HEK293 (cell line): ENCODE results near the gene BIRC7.
A peak's percentile ranks its signal among the peaks of the same experiment; 100 is the strongest.

Source experiments
- ATF2 ChIP-seq: fragments of 450-650 bp; formaldehyde crosslinking; IDR thresholded peaks from 2 replicates; pipeline ENCODE4 v1.5.1; 2016; ENCODE audit warnings: missing biosample characterization, missing genetic modification characterization, low read depth
- HOXD13 ChIP-seq: sonication (generic); formaldehyde crosslinking; IDR thresholded peaks from 2 replicates; pipeline ENCODE4 v1.8.0; 2022; ENCODE audit warnings: missing genetic modification reagents, borderline replicate concordance
- MYNN ChIP-seq: fragments of 450-650 bp; formaldehyde crosslinking; IDR thresholded peaks from 2 replicates; pipeline ENCODE4 v1.5.1; 2016; ENCODE audit warnings: missing biosample characterization, missing genetic modification characterization, borderline replicate concordance
- SCRT1 ChIP-seq: fragments of 450-650 bp; formaldehyde crosslinking; IDR thresholded peaks from 2 replicates; pipeline ENCODE4 v1.5.1; 2016; ENCODE audit warnings: missing biosample characterization, missing genetic modification characterization, borderline replicate concordance
- YY2 ChIP-seq: fragments of 450-650 bp; formaldehyde crosslinking; IDR thresholded peaks from 2 replicates; pipeline ENCODE4 v1.5.1; 2016; ENCODE audit warnings: missing biosample characterization, missing genetic modification characterization
- ZBTB11 ChIP-seq: fragments of 450-650 bp; formaldehyde crosslinking; conservative IDR thresholded peaks from 2 replicates; pipeline ENCODE4 v1.5.1; 2016; ENCODE audit warnings: low read depth, missing biosample characterization, missing genetic modification characterization
- ZNF121 ChIP-seq: fragments of 450-650 bp; formaldehyde crosslinking; IDR thresholded peaks from 2 replicates; pipeline ENCODE4 v1.5.1; 2016; ENCODE audit warnings: missing biosample characterization, missing genetic modification characterization
- ZNF16 ChIP-seq: fragments of 450-650 bp; formaldehyde crosslinking; IDR thresholded peaks from 2 replicates; pipeline ENCODE4 v1.5.1; 2016; ENCODE audit warnings: low read depth, missing biosample characterization, missing genetic modification characterization
- ZNF175 ChIP-seq: fragments of 450-650 bp; formaldehyde crosslinking; IDR thresholded peaks from 2 replicates; pipeline ENCODE4 v1.5.1; 2016; ENCODE audit warnings: missing biosample characterization, missing genetic modification characterization
- ZNF221 ChIP-seq: fragments of 450-650 bp; formaldehyde crosslinking; IDR thresholded peaks from 2 replicates; pipeline ENCODE4 v1.5.1; 2017; ENCODE audit warnings: missing biosample characterization, missing genetic modification characterization, borderline replicate concordance
- ZNF223 ChIP-seq: fragments of 450-650 bp; formaldehyde crosslinking; IDR thresholded peaks from 2 replicates; pipeline ENCODE4 v1.5.1; 2016; ENCODE audit warnings: missing biosample characterization, missing genetic modification characterization
- ZNF274 ChIP-seq, 2 experiments: fragments of 200-500 bp in 1 of 2; fragments of 450-650 bp in 1 of 2; sonication (Bioruptor generic) in 1 of 2; formaldehyde crosslinking in 1 of 2; IDR thresholded peaks; 2 replicates each; pipeline versions ENCODE4 v1.5.1 to v1.6.1; 2014 to 2016; ENCODE audit warnings: borderline replicate concordance in 1 of 2, inconsistent platforms in 1 of 2, low read length in 1 of 2, missing biosample characterization in 1 of 2, missing genetic modification characterization in 1 of 2
- ZNF529 ChIP-seq: fragments of 450-650 bp; formaldehyde crosslinking; IDR thresholded peaks from 2 replicates; pipeline ENCODE4 v1.5.1; 2017; ENCODE audit warnings: missing genetic modification characterization, missing biosample characterization; ENCODE audit not compliant: insufficient replicate concordance
- ZNF600 ChIP-seq: fragments of 450-650 bp; formaldehyde crosslinking; IDR thresholded peaks from 2 replicates; pipeline ENCODE4 v1.5.1; 2016; ENCODE audit warnings: missing biosample characterization, missing genetic modification characterization
- ZNF623 ChIP-seq: fragments of 450-650 bp; formaldehyde crosslinking; IDR thresholded peaks from 2 replicates; pipeline ENCODE4 v1.5.1; 2016; ENCODE audit warnings: missing biosample characterization, missing genetic modification characterization
- ZNF664 ChIP-seq: fragments of 450-650 bp; formaldehyde crosslinking; IDR thresholded peaks from 2 replicates; pipeline ENCODE4 v1.5.1; 2016; ENCODE audit warnings: missing biosample characterization, missing genetic modification characterization
- ZNF701 ChIP-seq: fragments of 450-650 bp; formaldehyde crosslinking; IDR thresholded peaks from 2 replicates; pipeline ENCODE4 v1.5.1; 2016; ENCODE audit warnings: missing biosample characterization, missing genetic modification characterization
- ZNF704 ChIP-seq: fragments of 450-650 bp; formaldehyde crosslinking; IDR thresholded peaks from 2 replicates; pipeline ENCODE4 v1.5.1; 2016; ENCODE audit warnings: missing biosample characterization, missing genetic modification characterization
- ZNF777 ChIP-seq: fragments of 450-650 bp; formaldehyde crosslinking; IDR thresholded peaks from 2 replicates; pipeline ENCODE4 v1.5.1; 2017; ENCODE audit warnings: missing biosample characterization, missing genetic modification characterization, borderline replicate concordance
- ZNF785 ChIP-seq: fragments of 450-650 bp; formaldehyde crosslinking; IDR thresholded peaks from 2 replicates; pipeline ENCODE4 v1.5.1; 2016; ENCODE audit warnings: missing biosample characterization, missing genetic modification characterization
- ZSCAN18 ChIP-seq: fragments of 450-650 bp; formaldehyde crosslinking; IDR thresholded peaks from 2 replicates; pipeline ENCODE4 v1.5.1; 2016; ENCODE audit warnings: missing biosample characterization, missing genetic modification characterization
- TF ChIP-seq, protein P1 (sequence below): fragments of 450-650 bp; formaldehyde crosslinking; IDR thresholded peaks from 2 replicates; pipeline ENCODE4 v1.5.1; 2016; ENCODE audit warnings: missing biosample characterization, missing genetic modification characterization
- TF ChIP-seq, protein P2 (sequence below): fragments of 450-650 bp; formaldehyde crosslinking; IDR thresholded peaks from 2 replicates; pipeline ENCODE4 v1.5.1; 2016; ENCODE audit warnings: missing biosample characterization, missing genetic modification characterization
- TF ChIP-seq, protein P3 (sequence below): fragments of 450-650 bp; formaldehyde crosslinking; IDR thresholded peaks from 2 replicates; pipeline ENCODE4 v1.5.1; 2016; ENCODE audit warnings: missing biosample characterization, missing genetic modification characterization

The BIRC7 gene

GRCh38 chr20:63272105-63273058 lies 36.7 kb downstream of the BIRC7 start, which contains the start of gene ARFGAP1 (continued):
- TF ChIP-seq, protein P1, sequence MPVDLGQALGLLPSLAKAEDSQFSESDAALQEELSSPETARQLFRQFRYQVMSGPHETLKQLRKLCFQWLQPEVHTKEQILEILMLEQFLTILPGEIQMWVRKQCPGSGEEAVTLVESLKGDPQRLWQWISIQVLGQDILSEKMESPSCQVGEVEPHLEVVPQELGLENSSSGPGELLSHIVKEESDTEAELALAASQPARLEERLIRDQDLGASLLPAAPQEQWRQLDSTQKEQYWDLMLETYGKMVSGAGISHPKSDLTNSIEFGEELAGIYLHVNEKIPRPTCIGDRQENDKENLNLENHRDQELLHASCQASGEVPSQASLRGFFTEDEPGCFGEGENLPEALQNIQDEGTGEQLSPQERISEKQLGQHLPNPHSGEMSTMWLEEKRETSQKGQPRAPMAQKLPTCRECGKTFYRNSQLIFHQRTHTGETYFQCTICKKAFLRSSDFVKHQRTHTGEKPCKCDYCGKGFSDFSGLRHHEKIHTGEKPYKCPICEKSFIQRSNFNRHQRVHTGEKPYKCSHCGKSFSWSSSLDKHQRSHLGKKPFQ (tag by site-specific recombination): no peak
- no peak for TF ChIP-seq ZNF121 (tag by site-specific recombination)
- no peak for TF ChIP-seq SCRT1 (tag by site-specific recombination)
- no peak for TF ChIP-seq ZNF223
- 0 out of 2 replicates have a peak, but pooled peaks have one; percentile 14 for TF ChIP-seq YY2 (tag by site-specific recombination)
- TF ChIP-seq ZNF529 (tag by site-specific recombination): no peak
- TF ChIP-seq, protein P2, sequence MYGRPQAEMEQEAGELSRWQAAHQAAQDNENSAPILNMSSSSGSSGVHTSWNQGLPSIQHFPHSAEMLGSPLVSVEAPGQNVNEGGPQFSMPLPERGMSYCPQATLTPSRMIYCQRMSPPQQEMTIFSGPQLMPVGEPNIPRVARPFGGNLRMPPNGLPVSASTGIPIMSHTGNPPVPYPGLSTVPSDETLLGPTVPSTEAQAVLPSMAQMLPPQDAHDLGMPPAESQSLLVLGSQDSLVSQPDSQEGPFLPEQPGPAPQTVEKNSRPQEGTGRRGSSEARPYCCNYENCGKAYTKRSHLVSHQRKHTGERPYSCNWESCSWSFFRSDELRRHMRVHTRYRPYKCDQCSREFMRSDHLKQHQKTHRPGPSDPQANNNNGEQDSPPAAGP (tag by site-specific recombination): no peak
- TF ChIP-seq HOXD13: no peak
- TF ChIP-seq, protein P3, sequence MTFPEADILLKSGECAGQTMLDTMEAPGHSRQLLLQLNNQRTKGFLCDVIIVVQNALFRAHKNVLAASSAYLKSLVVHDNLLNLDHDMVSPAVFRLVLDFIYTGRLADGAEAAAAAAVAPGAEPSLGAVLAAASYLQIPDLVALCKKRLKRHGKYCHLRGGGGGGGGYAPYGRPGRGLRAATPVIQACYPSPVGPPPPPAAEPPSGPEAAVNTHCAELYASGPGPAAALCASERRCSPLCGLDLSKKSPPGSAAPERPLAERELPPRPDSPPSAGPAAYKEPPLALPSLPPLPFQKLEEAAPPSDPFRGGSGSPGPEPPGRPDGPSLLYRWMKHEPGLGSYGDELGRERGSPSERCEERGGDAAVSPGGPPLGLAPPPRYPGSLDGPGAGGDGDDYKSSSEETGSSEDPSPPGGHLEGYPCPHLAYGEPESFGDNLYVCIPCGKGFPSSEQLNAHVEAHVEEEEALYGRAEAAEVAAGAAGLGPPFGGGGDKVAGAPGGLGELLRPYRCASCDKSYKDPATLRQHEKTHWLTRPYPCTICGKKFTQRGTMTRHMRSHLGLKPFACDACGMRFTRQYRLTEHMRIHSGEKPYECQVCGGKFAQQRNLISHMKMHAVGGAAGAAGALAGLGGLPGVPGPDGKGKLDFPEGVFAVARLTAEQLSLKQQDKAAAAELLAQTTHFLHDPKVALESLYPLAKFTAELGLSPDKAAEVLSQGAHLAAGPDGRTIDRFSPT (tag by site-specific recombination): no peak
- TF ChIP-seq ZNF274 (IDR thresholded peaks at IDR 0.05; ENCODE audit: low read length): no peak
- no peak for TF ChIP-seq ZNF274 (tag by site-specific recombination; IDR thresholded peaks at IDR 0.05; ENCODE audit: borderline replicate concordance)
- TF ChIP-seq ZNF704 (tag by site-specific recombination): no peak
- TF ChIP-seq ZNF600 (tag by site-specific recombination): no peak
- TF ChIP-seq ZNF623 (tag by site-specific recombination): no peak
- no peak for TF ChIP-seq ZNF175 (tag by site-specific recombination)
- TF ChIP-seq ZNF777 (tag by site-specific recombination): no peak
- no peak for TF ChIP-seq ZSCAN18
- TF ChIP-seq ZBTB11: peak; percentile 74
- no peak for TF ChIP-seq ZNF701 (tag by site-specific recombination)
- no peak for TF ChIP-seq ZNF16 (tag by site-specific recombination)
- no peak for TF ChIP-seq ZNF221 (tag by site-specific recombination)
- no peak for TF ChIP-seq ZNF664
- no peak for TF ChIP-seq ATF2 (tag by site-specific recombination)
- TF ChIP-seq MYNN (tag by site-specific recombination): no peak
- TF ChIP-seq ZNF785: no peak
